A673 (cell line): ENCODE results near the gene HSDL2.

Experiments
- EZH2 ChIP-seq: fragments of 200-600 bp; sonication (generic); IDR thresholded peaks from 2 replicates; pipeline ENCODE4 v1.6.1; 2017; ENCODE audit warnings: borderline replicate concordance, low read depth, mild to moderate bottlenecking, mixed read lengths, antibody characterized with exemption, low read length; ENCODE audit not compliant: poor library complexity, severe bottlenecking
- TF ChIP-seq, protein P1 (sequence below): fragments of 300-800, 200-600 bp; sonication (generic); conservative IDR thresholded peaks from 2 replicates; pipeline ENCODE4 v1.5.1; 2017; ENCODE audit warnings: low read depth, mild to moderate bottlenecking, antibody characterized with exemption, low read length, moderate library complexity, mixed read lengths

DNA sequence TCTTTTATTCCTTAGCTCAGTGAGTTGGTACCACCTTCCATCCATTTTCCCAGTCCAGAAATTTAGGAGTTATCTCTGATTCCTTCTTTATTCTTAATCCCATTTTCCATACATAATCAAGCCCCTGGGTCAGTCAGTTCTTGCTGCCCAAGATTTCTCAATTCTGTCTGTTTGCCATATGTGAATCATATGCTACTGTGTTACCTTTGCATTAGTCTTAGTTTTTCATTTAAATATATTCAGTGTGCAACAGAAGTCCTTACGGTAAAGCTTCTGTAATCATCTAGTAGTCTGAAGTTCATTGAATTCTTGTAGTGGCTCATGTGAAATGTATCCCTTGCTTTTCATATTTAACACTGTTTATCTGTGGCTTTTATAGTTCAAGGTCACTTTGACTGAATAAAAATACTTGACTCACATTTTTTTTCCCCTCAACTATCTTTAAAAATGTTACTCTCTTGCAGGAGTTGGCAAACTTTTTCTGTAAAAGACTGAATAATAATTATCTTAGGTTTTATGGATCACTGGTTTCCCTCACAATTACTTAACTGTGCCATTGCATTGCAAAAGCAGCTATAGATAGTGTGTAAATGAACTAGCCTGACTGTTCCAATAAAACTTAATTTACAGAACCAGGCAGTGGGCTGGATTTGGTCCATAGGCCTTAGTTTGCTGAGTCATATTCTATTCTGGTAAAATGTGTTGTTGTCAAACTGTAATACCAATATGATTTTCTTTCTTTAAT, 113.7 kb downstream of the HSDL2 start:
- TF ChIP-seq, protein P1, sequence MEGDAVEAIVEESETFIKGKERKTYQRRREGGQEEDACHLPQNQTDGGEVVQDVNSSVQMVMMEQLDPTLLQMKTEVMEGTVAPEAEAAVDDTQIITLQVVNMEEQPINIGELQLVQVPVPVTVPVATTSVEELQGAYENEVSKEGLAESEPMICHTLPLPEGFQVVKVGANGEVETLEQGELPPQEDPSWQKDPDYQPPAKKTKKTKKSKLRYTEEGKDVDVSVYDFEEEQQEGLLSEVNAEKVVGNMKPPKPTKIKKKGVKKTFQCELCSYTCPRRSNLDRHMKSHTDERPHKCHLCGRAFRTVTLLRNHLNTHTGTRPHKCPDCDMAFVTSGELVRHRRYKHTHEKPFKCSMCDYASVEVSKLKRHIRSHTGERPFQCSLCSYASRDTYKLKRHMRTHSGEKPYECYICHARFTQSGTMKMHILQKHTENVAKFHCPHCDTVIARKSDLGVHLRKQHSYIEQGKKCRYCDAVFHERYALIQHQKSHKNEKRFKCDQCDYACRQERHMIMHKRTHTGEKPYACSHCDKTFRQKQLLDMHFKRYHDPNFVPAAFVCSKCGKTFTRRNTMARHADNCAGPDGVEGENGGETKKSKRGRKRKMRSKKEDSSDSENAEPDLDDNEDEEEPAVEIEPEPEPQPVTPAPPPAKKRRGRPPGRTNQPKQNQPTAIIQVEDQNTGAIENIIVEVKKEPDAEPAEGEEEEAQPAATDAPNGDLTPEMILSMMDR: no peak
- TF ChIP-seq EZH2: no peak
